Measurements from ENCODE around the gene GBX1.

The GBX1 gene

DNA sequence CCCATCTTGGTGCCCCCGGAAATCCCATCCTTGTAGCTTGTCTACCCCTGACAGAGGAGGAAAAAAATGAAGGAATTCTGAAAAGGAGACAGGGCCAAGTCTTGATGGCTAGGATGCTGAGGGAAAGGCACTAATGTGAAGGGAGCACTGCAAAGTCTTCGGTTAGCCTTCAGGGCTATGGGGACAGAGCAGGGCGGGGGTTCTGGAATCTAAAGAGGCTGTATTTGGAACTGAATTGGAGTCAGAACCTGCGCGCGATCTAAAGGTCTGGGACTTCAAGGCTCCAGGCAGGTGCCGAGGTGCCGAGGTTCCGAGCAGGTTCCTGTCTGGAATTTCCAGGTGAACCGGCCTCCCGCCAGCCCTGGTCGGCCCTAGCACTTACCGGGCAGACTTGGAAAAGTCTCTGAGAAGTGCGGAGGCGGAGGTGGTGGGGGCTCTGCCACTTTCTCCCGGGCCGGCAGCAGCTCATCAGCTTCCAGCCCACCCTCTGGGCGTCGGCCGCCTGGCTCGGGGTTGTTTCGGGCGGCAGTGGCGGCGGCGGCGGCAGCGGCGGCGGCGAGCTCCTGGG, 781 bp downstream of the GBX1 start:
- H3K4me3 ChIP-seq (ENCODE audit: low read length): no peak overlapping the region
- H3K79me2 ChIP-seq (ENCODE audit: control insufficient read depth, low read length): no peaks in the 10 kb centered on the region
- no peaks in the 10 kb centered on the region for H3K9me2 ChIP-seq (replicated peaks; ENCODE audit: control insufficient read depth, low read length)
- H4K20me1 ChIP-seq (ENCODE audit: control insufficient read depth, insufficient read depth, low read depth, low read length): no peaks in the 10 kb centered on the region
- peaks cover 53% of the 10 kb centered on the region for H3K27me3 ChIP-seq (ENCODE audit: control insufficient read depth, low read length)
- H3K27ac ChIP-seq (ENCODE audit: low read depth, low read length): no peak overlapping the region
- H3K36me3 ChIP-seq (ENCODE audit: control insufficient read depth, low read length): no peaks in the 10 kb centered on the region
- TF ChIP-seq EZH2phosphoT487 (IDR thresholded peaks at IDR 0.05; ENCODE audit: borderline replicate concordance, low read length): no peak
- TF ChIP-seq, protein P1, sequence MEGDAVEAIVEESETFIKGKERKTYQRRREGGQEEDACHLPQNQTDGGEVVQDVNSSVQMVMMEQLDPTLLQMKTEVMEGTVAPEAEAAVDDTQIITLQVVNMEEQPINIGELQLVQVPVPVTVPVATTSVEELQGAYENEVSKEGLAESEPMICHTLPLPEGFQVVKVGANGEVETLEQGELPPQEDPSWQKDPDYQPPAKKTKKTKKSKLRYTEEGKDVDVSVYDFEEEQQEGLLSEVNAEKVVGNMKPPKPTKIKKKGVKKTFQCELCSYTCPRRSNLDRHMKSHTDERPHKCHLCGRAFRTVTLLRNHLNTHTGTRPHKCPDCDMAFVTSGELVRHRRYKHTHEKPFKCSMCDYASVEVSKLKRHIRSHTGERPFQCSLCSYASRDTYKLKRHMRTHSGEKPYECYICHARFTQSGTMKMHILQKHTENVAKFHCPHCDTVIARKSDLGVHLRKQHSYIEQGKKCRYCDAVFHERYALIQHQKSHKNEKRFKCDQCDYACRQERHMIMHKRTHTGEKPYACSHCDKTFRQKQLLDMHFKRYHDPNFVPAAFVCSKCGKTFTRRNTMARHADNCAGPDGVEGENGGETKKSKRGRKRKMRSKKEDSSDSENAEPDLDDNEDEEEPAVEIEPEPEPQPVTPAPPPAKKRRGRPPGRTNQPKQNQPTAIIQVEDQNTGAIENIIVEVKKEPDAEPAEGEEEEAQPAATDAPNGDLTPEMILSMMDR (IDR thresholded peaks at IDR 0.05; ENCODE audit: low read depth, low read length, poor library complexity, severe bottlenecking): no peak
- H3F3A ChIP-seq (ENCODE audit: control insufficient read depth, insufficient read depth): no peaks in the 10 kb centered on the region
- H3K4me1 ChIP-seq (ENCODE audit: control insufficient read depth, low read length): no peaks in the 10 kb centered on the region
- no peaks in the 10 kb centered on the region for H3K9me3 ChIP-seq (ENCODE audit: control insufficient read depth, insufficient read depth, low read length)
- H3K4me2 ChIP-seq (ENCODE audit: low read length): no peak overlapping the region

DNA sequence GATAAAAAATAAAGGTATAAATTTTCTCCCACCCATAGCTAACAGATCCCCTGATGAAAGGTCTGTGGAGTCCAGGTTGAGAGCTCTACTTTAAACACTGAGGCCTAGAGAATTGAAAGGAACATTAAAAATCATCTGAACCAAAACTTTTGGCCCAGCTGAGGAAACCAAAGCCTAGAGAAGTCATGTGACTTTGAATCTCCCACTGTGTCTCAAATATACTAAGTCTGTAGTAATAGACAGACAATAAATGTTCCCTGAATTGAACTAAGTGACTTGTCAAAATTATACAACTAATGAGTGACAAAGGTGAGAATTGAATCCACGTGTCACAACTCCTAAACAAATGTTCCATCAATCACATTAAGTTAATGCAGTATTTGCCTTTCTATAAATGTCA, 5.7 kb downstream of the GBX1 start:
- Histone ChIP-seq H3F3A (ENCODE audit: control insufficient read depth, insufficient read depth) (no peaks in the 10 kb centered on the region), H4K20me1 (ENCODE audit: control insufficient read depth, insufficient read depth, low read depth, low read length) (no peaks in the 10 kb centered on the region), H3K4me2 (ENCODE audit: low read length) (no peak overlapping the region), H3K9me3 (ENCODE audit: control insufficient read depth, insufficient read depth, low read length) (no peaks in the 10 kb centered on the region), H3K4me3 (ENCODE audit: low read length) (no peak overlapping the region), H3K9me2 (replicated peaks; ENCODE audit: control insufficient read depth, low read length) (no peaks in the 10 kb centered on the region), H3K79me2 (ENCODE audit: control insufficient read depth, low read length) (no peaks in the 10 kb centered on the region), H3K4me1 (ENCODE audit: control insufficient read depth, low read length) (no peaks in the 10 kb centered on the region), H3K36me3 (ENCODE audit: control insufficient read depth, low read length) (no peaks in the 10 kb centered on the region), H3K27ac (ENCODE audit: low read depth, low read length) (no peak overlapping the region), H3K27me3 (ENCODE audit: control insufficient read depth, low read length) (peaks cover 62% of the 10 kb centered on the region)
- TF ChIP-seq, protein P1 (IDR thresholded peaks at IDR 0.05; ENCODE audit: low read depth, low read length, poor library complexity, severe bottlenecking): no peak
- TF ChIP-seq EZH2phosphoT487 (IDR thresholded peaks at IDR 0.05; ENCODE audit: borderline replicate concordance, low read length): no peak

DNA sequence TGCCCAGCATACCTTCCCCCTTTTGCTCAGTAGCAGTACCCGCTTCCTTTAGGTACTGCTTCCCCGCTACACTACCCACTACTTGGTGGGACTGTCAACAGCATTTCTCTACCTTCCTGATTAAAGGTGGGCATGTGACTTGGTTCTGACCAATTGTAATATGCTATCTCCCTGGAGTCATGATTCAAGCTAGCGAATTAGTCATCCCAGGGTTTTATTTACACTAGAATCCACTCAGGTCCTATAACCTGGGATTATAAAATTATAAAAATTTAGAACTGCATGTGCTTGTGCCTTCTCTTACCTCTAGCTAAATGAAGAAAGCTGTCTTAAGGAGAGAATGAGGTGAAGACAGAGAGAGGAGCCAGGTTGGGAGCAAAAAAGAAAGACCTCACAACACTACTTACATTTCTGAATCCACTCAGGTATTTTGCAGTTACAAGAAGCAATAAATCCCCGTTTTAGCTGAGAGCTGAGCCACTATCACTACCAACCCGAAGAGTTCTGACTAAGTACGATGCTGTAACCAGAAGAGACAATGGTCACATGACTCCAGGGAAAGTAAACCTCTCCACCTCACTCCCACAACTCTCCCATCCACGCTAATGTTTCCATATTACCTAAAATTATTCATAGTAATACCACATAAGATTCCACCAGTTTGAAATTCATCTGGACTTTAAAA, 9.7 kb downstream of the GBX1 start:
- Histone ChIP-seq H3K9me2 (replicated peaks; ENCODE audit: control insufficient read depth, low read length) (no peaks in the 10 kb centered on the region), H3K27me3 (ENCODE audit: control insufficient read depth, low read length) (peaks cover 48% of the 10 kb centered on the region), H3K36me3 (ENCODE audit: control insufficient read depth, low read length) (no peaks in the 10 kb centered on the region), H3K4me1 (ENCODE audit: control insufficient read depth, low read length) (no peaks in the 10 kb centered on the region), H3K9me3 (ENCODE audit: control insufficient read depth, insufficient read depth, low read length) (no peaks in the 10 kb centered on the region), H3K4me3 (ENCODE audit: low read length) (no peak overlapping the region), H3K27ac (ENCODE audit: low read depth, low read length) (no peak overlapping the region), H3F3A (ENCODE audit: control insufficient read depth, insufficient read depth) (no peaks in the 10 kb centered on the region), H3K79me2 (ENCODE audit: control insufficient read depth, low read length) (no peaks in the 10 kb centered on the region), H4K20me1 (ENCODE audit: control insufficient read depth, insufficient read depth, low read depth, low read length) (no peaks in the 10 kb centered on the region), H3K4me2 (ENCODE audit: low read length) (no peak overlapping the region)
- TF ChIP-seq, protein P1 (IDR thresholded peaks at IDR 0.05; ENCODE audit: low read depth, low read length, poor library complexity, severe bottlenecking): no peak
- TF ChIP-seq EZH2phosphoT487 (IDR thresholded peaks at IDR 0.05; ENCODE audit: borderline replicate concordance, low read length): no peak

Data from DOHH2 (cell line).